ENCODE measurements around the gene SLC1A1.
"Not testable (repeated sequence)": the region's sequence is repeated elsewhere in the genome, so short reads cannot be mapped to it uniquely, and the experiment has no call there.

SLC1A1 gene

DNA sequence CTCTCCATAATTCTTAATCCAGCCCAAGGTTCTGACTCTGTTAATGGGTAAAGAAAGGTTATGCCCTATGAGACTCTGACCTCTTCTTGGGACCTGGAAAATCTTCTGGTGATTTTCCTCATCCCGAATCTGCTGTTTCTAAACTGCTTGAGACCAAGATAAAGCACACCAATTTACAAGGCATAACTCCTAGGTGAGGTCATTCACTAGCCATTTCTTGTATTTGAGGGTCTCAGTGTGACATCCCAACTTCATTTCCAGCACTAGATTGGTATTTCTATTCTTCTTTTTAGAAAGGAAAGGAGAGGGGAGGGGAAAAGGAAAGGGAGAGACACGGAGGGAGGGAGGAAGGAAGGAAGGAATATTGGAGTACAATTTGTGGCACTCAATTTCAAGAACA is 51.6 kb downstream of the SLC1A1 start:
- no peak for DNase-seq (ENCODE audit: low read depth)

DNA sequence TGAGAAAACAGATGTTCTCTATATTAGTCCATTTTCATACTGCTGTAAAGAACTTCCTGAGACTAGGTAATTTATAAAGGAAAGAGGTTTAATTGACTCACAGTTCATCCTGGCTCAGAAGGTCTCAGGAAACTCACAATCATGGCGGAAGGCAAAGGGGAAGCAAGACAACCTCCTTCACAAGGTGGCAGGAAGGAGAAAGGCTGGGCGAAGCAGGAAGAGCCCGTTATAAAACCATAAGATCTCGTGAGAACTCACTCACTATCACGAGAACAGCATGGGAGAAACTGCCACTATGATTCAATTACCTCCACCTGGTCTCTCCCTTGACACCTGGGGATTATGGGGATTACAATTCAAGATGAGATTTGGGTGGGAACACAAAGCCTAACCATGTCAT is 54.4 kb downstream of the SLC1A1 start:
- DNase-seq (ENCODE audit: low read depth) = not testable (repeated sequence)

DNA sequence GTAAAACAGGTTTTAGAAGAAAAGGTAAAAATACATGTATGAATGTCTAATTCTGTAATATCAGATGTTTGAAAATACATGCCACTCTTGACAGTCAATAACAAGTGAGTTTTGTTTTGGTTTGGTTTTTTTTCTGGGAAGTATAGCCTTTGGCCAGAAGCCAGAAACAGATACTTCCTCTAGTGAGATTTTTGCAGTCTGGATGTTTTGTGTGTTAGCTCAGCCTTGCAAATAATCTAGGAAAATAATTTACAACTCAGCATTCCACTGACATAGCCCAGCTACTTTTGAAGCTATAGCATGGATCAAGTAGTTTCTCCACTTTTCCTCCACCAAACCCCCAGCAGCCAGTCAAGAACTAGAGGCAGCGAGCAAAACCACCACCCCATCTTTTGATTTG is 56.7 kb downstream of the SLC1A1 start:
- DNase-seq (ENCODE audit: low read depth) = no peak

DNA sequence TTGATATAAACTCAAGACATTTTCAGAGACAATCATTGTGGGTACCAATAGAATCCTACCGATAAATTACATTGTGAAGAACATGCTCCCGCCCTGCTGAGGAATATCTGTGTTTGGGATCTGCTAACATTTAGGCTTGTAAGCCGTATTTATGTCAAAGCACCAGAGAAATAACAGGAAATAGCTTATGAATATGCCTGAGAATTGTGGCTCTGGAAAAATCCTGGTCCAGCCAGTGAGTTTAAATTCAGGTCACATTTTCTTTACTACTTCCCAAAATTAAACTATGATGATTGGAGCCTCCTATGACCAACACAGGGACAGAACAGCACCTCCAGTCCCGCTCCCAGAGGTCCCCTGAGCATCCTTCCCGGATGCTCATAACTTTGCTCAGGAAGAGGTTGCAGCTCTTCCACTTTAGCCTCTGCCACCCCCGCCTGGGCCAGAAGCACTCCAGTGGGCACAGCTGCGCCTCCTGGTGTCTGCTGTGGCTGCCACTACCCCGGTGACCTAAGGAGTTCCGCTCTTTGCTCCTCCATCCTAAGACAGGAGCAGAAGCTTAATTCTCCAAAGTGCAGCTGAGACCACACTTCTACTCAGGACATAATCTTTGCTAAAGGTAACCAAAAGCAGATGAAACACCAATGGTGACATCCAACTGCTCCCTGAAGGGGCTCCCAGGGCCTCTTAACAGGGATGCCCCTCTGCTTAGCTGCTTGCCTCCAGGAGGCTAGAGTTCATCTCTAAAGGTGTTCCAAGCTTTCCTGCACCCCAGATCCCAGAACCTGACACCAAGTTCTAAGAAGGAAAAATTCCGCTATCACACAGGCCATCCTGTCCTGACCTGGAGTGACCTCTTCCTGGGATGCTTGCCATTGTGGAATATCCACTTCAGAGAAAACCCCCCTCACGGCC is 58.8 kb downstream of the SLC1A1 start:
- DNase-seq (ENCODE audit: low read depth) = no peak

DNA sequence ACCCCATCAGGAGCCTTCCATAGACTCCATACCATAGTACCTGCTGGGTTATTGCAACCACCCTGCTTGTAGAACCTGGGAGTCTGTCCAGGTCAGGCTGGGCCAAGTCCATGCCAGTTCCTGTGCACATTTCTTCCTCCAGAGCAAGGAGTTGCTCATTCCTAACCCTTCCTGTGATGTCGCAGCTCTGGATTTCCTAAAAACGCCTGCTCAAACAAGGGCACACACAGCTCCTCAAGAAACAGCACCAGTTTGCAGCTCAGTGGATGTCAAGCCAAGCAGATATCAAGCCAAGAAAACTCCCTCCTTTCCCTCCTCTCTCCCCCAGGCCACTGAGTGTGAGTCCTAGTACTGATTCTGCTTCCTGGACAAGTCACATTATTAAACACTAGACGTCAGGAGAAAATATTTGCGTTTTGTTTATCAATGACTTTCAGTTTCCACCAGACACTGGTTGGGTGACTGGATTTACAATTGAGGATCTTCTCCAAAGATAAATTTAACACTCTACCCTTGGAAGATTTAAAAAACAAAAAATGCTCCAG is 59.6 kb downstream of the SLC1A1 start:
- DNase-seq (ENCODE audit: low read depth) = no peak

DNA sequence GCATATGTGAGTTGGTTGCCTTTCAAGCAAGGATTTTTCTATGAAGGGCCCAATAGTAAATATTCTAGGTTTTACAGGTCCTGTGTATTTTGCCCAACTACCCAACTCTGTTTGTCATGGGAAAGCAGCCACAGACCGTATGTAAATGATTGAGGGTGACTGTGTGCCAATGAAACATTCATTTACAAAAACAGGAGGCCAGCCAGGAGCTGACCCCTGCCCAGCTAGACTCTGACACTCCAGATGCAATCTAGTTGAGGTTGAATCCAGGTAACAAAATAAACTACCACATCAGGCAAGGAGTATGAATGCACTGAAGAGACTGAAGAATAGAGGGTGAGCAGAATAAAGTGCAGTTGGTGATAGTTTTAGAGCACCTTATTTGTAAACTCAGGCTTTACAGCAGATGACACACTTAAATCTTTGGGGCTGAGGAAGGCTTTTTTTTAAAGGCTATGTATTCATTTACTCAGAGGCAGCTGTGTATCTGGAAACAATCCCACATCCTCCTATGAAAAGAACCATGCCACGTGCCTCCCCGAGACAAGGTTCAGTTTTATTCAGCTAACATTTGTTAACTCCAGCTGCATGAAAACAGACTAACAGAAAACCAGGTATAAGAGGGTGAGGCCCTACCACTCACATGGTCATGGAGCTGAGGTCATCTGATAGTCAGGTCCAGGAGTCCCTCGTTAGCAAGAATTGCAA is 60.7 kb downstream of the SLC1A1 start:
- DNase-seq (ENCODE audit: low read depth) = no peak

DNA sequence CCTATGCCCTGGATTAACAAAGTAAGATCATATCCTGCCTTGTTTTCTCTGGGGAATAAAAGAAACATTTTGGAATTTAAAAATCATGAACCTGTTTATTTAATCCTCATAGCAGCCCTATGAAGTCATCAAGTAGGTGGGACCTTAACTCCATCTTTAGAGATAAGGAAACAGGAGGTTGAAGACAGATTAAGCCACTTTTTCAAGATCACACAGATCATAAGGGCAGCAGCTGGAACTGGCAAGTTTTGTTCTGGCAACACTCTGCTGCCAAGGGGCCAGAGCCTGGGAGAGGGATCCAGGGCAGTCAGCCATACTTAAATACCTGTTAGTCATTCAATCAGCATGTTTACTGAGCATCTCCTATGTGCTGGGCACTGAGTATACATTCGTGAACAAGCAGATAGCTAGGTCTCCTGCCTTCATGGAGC is 63.7 kb downstream of the SLC1A1 start:
- DNase-seq (ENCODE audit: low read depth) = no peak

DNA sequence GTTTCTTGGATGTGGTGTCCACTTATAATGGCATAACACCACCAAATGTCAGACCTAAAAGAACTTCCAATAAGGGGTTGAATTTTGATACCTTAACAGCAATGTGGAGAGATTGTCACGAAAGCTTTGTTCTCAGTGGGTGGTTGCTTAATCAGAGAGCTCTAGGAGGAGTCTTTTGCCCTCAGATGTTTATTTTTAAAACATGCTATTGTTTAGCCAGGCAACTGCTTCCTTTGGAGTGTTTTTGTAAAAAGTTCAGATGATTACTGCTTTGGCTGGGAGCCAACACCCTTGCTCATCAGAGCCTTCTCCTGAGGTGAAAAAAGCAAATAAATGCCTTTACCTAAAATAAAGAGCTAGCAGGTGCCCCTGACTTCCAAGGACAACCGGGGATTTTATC is 65.0 kb downstream of the SLC1A1 start:
- no peak for DNase-seq (ENCODE audit: low read depth)

DNA sequence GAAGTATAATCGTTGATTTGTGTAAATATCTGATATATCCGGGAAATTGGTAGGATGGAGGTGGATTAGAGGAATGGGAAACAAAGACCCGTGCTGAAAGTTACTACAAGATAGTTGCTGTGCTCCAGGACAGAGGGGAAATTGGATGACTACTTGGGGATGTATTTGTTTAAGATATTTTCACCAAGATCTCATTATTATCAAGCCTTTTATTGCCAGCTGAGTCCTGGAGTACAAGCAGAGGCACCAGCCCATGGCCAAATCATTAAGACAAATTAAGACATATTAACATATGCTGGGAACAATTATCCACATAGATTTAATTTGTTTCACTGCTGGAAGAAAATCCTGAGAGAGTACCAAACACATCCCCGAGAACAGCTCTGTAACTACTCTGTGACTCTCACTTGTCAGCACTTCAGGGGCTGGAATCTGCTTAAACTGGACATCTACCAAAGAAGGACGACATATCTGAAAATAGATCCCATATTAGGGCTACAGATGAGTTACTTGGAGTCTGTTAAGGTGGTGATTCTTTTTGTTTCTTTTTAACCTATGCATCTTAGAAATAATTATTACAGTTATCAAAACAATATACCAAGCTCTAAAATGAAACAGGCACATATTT is 68.2 kb downstream of the SLC1A1 start:
- DNase-seq (ENCODE audit: low read depth) = no peak

DNA sequence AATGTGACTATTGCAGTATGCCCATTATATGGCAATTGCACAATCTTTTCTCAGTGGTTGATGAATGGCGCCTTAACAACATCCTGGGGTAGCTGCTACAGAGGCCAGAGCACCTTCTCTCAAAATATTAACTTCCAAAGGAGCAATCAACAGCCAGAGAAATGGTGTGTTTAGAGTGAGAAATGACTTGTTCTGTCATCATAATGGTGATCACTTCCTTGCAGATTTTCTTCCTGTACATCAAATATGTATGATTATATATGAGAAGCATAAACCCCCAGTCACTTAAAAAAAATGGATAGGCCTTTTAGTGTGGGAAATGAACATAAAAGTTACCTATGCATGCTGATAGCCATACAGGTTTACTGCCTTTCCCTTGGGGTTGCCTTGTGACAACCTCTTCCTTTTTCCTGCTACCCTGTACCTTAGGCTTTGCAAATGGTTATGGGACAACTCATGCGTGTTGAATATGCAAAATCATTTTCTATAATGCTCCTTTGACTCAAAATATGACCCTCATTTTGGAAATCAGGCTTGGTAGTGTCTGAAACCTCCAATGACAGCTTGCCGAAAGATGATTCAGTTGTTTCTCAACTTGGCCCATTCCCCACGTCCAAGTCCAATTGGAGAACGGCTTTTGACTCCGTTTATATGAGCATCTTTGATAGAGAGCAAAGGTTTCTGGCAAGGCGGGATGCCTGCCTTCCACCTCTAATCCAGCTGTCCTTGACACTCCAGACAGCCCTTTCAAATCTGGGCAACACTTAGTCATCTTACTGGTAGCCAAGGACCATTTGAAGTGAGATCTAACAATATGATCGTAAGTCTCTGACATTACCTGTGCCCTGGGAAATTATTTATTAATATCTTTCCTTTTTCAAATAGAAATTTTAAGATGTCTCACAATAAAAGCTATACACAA is 69.3 kb downstream of the SLC1A1 start:
- DNase-seq (ENCODE audit: low read depth) = no peak

DNA sequence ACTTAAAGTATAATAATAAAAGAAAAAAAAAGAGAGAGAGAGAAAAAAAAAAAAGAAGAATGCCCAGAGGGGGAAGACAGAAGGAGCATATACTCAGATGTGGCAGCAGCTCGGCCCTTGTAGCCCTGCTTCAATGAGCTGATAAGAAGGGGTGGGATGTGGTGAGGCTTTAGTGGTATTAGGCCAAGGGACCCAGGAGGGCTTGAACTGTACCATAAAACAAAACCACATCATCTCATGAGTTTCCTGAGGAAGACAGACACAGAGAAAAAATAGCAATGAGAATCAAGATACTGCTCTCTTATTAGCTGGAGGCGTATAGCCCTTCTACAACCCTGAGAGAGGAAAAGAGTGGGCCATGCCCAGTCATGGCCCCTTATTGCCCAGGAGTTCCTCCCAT is 72.8 kb downstream of the SLC1A1 start:
- no peak for DNase-seq (ENCODE audit: low read depth)

DNA sequence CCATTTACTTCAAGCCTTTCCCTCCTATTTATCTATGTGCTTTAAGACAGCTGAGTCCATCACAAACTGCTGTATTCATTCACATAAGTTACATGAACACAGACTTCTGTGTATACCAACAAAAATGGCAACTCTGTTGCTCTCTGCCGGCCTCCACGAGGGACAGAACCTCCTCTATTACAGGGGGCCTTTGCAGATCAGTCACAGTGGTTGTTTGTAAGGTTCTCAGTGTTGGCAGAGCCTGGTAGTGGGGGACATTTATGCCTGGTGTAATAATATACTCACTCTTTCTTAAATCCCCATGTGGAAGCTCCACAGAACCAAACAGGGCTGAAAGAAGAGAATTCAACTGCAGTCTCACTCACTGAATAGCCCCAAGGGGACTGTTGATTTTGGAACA is 76.5 kb downstream of the SLC1A1 start:
- no peak for DNase-seq (ENCODE audit: low read depth)

DNA sequence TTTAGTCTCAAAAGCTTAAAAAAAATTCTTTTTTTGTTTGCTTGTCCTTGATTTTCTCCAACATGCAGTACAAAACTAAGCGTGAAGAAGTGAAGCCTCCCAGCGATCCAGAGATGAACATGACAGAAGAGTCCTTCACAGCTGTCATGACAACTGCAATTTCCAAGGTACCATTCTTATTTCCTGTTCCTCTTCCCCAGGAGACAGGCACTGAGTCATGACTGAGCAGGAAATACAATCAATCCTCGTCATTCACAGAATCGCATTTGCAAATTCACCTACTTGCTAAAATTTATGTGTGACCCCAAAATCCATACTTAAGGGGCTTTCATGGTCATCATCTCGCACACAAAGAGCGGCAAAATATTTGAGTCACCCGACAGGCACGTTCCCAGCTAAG is 77.3 kb downstream of the SLC1A1 start:
- DNase-seq (ENCODE audit: low read depth) = no peak

DNA sequence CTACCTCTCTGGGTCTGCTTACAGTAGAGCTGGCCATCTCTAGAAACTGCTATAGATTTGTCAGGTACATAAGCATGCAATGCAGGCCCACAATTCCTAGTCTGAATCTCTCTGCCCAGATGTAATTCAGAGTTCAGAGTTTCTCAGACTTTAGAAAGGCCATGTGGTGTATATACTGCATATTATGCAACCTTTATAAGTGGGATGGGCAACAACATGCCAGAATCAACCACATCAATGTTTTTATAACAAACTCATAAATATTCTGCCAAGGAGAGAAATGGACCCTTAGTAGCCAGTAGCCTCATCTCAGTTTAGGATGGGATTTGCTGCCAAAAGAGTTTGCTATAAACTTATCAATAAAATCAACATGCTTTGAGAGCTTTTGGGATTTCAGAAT is 78.8 kb downstream of the SLC1A1 start:
- no peak for DNase-seq (ENCODE audit: low read depth)

DNA sequence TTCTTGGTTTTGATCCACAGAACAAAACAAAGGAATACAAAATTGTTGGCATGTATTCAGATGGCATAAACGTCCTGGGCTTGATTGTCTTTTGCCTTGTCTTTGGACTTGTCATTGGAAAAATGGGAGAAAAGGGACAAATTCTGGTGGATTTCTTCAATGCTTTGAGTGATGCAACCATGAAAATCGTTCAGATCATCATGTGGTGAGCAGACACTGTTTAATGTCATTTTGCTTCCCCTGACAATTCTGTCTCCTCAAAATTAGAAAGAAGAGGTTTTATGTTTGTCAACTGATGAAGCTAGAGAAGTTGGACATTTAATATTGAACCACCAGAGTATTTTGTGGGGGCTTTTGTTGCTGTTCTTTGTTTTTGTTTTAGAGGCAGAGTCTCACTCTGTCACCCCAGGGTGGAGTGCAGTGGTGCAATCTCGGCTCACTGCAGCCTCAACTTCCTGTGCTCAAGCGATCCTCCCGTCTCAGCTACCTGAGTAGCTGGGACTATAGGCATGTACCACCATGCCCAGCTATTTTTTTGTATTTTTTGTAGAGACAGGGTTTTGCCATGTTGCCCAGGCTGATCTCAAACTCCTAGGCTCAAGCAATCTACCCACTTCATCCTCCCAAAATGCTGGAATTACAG is 82.0 kb downstream of the SLC1A1 start:
- DNase-seq (ENCODE audit: low read depth) = no peak

DNA sequence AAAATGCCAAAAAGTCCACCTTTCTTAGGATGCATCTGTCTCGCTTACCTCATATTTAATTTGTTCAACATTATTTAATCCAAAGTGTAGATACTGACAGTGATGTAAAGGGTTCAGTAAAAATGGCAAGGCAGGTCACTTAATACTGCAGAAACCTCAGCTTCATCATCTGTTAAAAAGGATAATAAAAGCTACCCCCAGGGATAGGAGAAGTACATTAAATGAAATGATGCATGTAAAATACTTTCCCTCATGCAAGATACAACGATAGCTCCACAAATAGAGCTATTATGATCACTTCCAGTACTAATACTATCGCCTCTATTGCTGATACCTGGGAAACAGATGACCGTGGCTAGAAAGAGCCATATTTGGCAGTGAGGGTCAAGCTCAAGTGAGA is 82.9 kb downstream of the SLC1A1 start:
- no peak for DNase-seq (ENCODE audit: low read depth)

DNA sequence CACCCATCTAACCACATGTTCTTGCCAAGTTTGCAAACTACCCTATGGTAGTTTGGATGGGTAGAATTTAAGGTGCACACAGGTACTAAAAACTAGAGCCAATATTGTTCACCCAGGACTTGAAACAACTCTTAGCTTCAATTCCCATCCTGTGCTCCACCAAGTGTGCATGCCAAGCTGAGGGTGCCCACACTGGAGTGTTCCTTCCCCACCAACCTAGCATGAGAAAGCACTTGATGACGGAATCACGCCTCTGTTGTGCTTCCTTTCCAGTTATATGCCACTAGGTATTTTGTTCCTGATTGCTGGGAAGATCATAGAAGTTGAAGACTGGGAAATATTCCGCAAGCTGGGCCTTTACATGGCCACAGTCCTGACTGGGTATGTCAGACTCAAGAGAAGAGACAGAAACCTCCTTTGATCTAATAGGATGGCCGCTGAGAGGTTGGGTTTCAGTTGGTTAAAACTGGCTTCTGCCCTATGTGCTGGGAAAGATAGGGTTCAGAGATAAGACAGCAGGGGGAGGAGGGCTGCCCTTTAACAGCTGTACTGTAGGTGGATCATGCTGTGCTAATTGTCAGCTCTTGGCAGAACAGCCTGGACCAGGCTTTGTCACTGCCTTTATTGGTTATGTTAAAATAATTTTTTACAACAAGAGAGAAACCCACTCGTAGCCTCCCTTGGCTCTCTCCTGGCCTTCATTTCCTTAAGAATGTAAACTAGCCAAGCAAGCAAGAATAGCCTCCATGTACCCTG is 83.5 kb downstream of the SLC1A1 start:
- DNase-seq (ENCODE audit: low read depth) = no peak

DNA sequence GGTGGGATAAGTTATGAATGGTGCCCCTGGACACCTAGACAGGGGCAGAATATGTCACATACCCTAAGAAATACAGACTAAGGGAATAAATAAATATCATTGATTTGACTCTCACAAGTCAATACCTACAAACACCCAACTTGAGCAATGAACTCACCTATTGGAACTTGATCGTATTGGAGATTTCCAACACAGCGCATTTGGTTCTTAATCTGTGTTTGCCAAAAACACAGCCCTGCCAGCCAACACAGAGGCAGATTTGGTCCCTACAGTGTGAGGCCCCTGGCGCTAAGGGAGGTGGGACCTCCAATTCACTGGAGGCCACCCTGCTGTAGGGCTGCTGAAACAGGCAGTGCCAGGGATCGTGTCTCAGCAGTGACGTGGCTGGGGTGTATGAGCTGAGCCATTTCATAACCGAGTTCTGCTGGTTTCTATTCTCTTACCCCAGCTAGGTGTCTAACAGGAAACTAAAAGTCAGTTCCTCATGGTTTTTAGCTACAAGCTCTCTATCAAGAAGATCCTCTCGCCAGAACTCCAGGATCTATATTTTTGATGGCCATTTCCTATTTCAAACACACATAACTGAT is 84.5 kb downstream of the SLC1A1 start:
- DNase-seq (ENCODE audit: low read depth) = no peak

DNA sequence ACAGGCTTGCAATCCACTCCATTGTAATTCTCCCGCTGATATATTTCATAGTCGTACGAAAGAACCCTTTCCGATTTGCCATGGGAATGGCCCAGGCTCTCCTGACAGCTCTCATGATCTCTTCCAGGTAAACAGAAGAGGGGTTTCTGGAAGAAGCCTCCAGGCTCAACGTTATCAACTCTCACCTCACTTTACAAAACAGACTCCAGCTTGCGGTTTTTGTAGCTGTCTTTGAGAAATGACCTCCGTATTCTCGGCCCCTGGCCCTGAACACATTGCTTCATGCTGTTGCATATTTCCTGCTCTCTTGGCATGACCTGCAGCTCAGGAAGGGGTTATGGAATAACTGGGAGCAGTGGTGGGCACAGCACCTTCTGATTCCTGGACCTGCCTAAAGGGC is 85.7 kb downstream of the SLC1A1 start:
- no peak for DNase-seq (ENCODE audit: low read depth)

DNA sequence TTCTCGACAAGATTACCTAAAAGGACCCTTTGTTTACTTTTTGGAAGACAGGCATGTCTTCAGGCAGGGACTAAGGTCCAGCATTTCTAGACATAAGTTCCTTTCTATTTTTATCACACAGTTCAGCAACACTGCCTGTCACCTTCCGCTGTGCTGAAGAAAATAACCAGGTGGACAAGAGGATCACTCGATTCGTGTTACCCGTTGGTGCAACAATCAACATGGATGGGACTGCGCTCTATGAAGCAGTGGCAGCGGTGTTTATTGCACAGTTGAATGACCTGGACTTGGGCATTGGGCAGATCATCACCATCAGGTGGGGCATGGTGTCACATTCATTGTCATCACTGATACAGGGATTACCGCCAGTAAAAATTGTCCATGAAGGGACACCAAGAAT is 86.2 kb downstream of the SLC1A1 start:
- DNase-seq (ENCODE audit: low read depth) = no peak
